Mucosa of rectum (tissue), 2 donors: ENCODE measurements around the gene PHOX2A.

Experiments used
- H3K27ac ChIP-seq, 2 donors: one replicate each; pipeline ENCODE4 v1.7.0; 2013; ENCODE audit warnings: inconsistent platforms in 2 of 2, low read depth in 2 of 2, low read length in 2 of 2
- H3K27me3 ChIP-seq, 2 donors: one replicate each; pipeline ENCODE4 v1.7.0; 2013; ENCODE audit warnings: low read length in 2 of 2; ENCODE audit not compliant: control insufficient read depth in 2 of 2, insufficient read depth in 2 of 2
- H3K36me3 ChIP-seq, 2 donors: one replicate each; pipeline ENCODE4 v1.7.0; 2013; ENCODE audit warnings: low read length in 2 of 2; ENCODE audit not compliant: control insufficient read depth in 2 of 2, insufficient read depth in 2 of 2
- H3K4me1 ChIP-seq, 2 donors: one replicate each; pipeline ENCODE4 v1.7.0; 2013; ENCODE audit warnings: low read length in 2 of 2, mild to moderate bottlenecking in 1 of 2; ENCODE audit not compliant: control insufficient read depth in 2 of 2, insufficient read depth in 2 of 2
- H3K4me3 ChIP-seq, 2 donors: one replicate each; pipeline ENCODE4 v1.7.0; 2013; ENCODE audit warnings: low read length in 2 of 2
- H3K9ac ChIP-seq, 2 donors: one replicate each; pipeline ENCODE4 v1.7.0; 2013; ENCODE audit warnings: low read length in 2 of 2, low read depth in 1 of 2, mild to moderate bottlenecking in 1 of 2
- H3K9me3 ChIP-seq, 2 donors: one replicate each; pipeline ENCODE4 v1.7.0; 2013; ENCODE audit warnings: low read length in 2 of 2; ENCODE audit not compliant: control insufficient read depth in 2 of 2
- donor health status: healthy.
- donor health status: Normal muscosa, but diverticular disease.

Gene PHOX2A

GRCh38 chr11:72251614-72252013, 7.6 kb upstream of the PHOX2A start:
- Histone ChIP-seq H3K4me1 (no peaks in the 10 kb centered on the region), H3K27me3 (peaks cover 14 to 19% of the 10 kb centered on the region in 2 donors), H3K9me3 (no peaks in the 10 kb centered on the region), H3K27ac (no peak overlapping the region), H3K9ac (no peak overlapping the region), H3K4me3 (no peak overlapping the region), H3K36me3 (no peaks in the 10 kb centered on the region)

- no peak overlapping the region for H3K9ac ChIP-seq
- no peak overlapping the region for H3K4me3 ChIP-seq
- no peaks in the 10 kb centered on the region for H3K9me3 ChIP-seq
- H3K27me3 ChIP-seq, result peaks cover 19 to 22% of the 10 kb centered on the region in 2 donors
- no peak overlapping the region for H3K27ac ChIP-seq
- no peaks in the 10 kb centered on the region for H3K4me1 ChIP-seq
- H3K36me3 ChIP-seq, result no peaks in the 10 kb centered on the region
Observed at GRCh38 chr11:72250661-72251464, 6.9 kb upstream of the PHOX2A start.

GRCh38 chr11:72249961-72250360, 6.0 kb upstream of the PHOX2A start:
- Histone ChIP-seq H3K9me3 (no peaks in the 10 kb centered on the region), H3K4me3 (no peak overlapping the region), H3K27ac (no peak overlapping the region), H3K9ac (no peak overlapping the region), H3K4me1 (no peaks in the 10 kb centered on the region), H3K36me3 (no peaks in the 10 kb centered on the region), H3K27me3 (peaks cover 26 to 31% of the 10 kb centered on the region in 2 donors)

GRCh38 chr11:72247584-72247983, 3.6 kb upstream of the PHOX2A start:
- Histone ChIP-seq H3K9me3 (no peaks in the 10 kb centered on the region), H3K27ac (no peak overlapping the region), H3K9ac (no peak overlapping the region), H3K4me1 (no peaks in the 10 kb centered on the region), H3K27me3 (peaks cover 40 to 42% of the 10 kb centered on the region in 2 donors), H3K4me3 (no peak overlapping the region), H3K36me3 (no peaks in the 10 kb centered on the region)

GRCh38 chr11:72245263-72245816, 1.4 kb upstream of the PHOX2A start:
- no peak overlapping the region for H3K4me3 ChIP-seq
- no peak overlapping the region for H3K9ac ChIP-seq
- peaks cover 5 to 6% of the 10 kb centered on the region in 2 donors for H3K4me1 ChIP-seq
- no peaks in the 10 kb centered on the region for H3K9me3 ChIP-seq
- no peak overlapping the region for H3K27ac ChIP-seq
- peaks cover 53 to 54% of the 10 kb centered on the region in 2 donors for H3K27me3 ChIP-seq
- H3K36me3 ChIP-seq, result no peaks in the 10 kb centered on the region

- peaks cover 54 to 55% of the 10 kb centered on the region in 2 donors for H3K27me3 ChIP-seq
- no peaks in the 10 kb centered on the region for H3K9me3 ChIP-seq
- H3K9ac ChIP-seq, result no peak overlapping the region
- no peaks in the 10 kb centered on the region for H3K36me3 ChIP-seq
- peaks cover 9 to 11% of the 10 kb centered on the region in 2 donors for H3K4me1 ChIP-seq
- H3K27ac ChIP-seq, result no peak overlapping the region
- no peak overlapping the region for H3K4me3 ChIP-seq
Observed at GRCh38 chr11:72244361-72245262, 636 bp upstream of the PHOX2A start.

GRCh38 chr11:72243173-72244059, 560 bp downstream of the PHOX2A start:
- no peak overlapping the region for H3K27ac ChIP-seq
- H3K36me3 ChIP-seq, result no peaks in the 10 kb centered on the region
- H3K4me3 ChIP-seq, result no peak overlapping the region
- H3K4me1 ChIP-seq, result peaks cover 20 to 21% of the 10 kb centered on the region in 2 donors
- H3K9me3 ChIP-seq, result no peaks in the 10 kb centered on the region
- H3K9ac ChIP-seq, result no peak overlapping the region
- H3K27me3 ChIP-seq, result peaks cover 50 to 55% of the 10 kb centered on the region in 2 donors

GRCh38 chr11:72242141-72242540, 1.8 kb downstream of the PHOX2A start:
- Histone ChIP-seq H3K4me1 (peaks cover 21 to 24% of the 10 kb centered on the region in 2 donors), H3K36me3 (peaks cover 5 to 7% of the 10 kb centered on the region in 2 donors), H3K9me3 (no peaks in the 10 kb centered on the region), H3K9ac (no peak overlapping the region), H3K4me3 (no peak overlapping the region), H3K27ac (no peak overlapping the region), H3K27me3 (peaks cover 47 to 48% of the 10 kb centered on the region in 2 donors)

GRCh38 chr11:72241291-72241781, 2.6 kb downstream of the PHOX2A start:
- Histone ChIP-seq H3K27me3 (peaks cover 42 to 43% of the 10 kb centered on the region in 2 donors), H3K9me3 (no peaks in the 10 kb centered on the region), H3K4me1 (peaks cover 21 to 24% of the 10 kb centered on the region in 2 donors), H3K4me3 (no peak overlapping the region), H3K36me3 (peaks cover 12% of the 10 kb centered on the region in 2 donors), H3K27ac (no peak overlapping the region), H3K9ac (no peak overlapping the region)
